SK-MEL-5 (cell line): ENCODE measurements around the gene TNFAIP3. TPM values are rescaled to one million over a fixed set of nuclear protein-coding genes. Genes with fewer than 3 reads are reported as not detected.
"Not testable (repeated sequence)": the region's sequence is repeated elsewhere in the genome, so short reads cannot be mapped to it uniquely, and the experiment has no call there.

Experiments
- DNase-seq: peaks from one replicate; pipeline ENCODE4 v3.0.0-alpha.2; 2016; ENCODE audit warnings: low read depth, low spot score
- in situ Hi-C: cut with HindIII; loops from 2 replicates; pipeline ENCODE4 v1.10.0; 2016; ENCODE audit warnings: low sequenced_read_pairs, high pct_unique_total_duplicates, low pct_unique_long_range_greater_than_20kb
- total RNA-seq: library from RNA; depleted of rRNA; stranded (reverse); fragments of >200 nt; shearing (Covaris generic); gene quantifications from 2 replicates; pipeline ENCODE4 v1.2.3, GENCODE V29; 2014

The TNFAIP3 gene
- total RNA-seq, 1 experiment from 2014 or later, result 110 TPM

- in situ Hi-C loops, result no loop called here
- DNase-seq, result no peak
These were observed 28.0 kb upstream of the TNFAIP3 start for GRCh38 chr6:137839076-137839475.

DNA sequence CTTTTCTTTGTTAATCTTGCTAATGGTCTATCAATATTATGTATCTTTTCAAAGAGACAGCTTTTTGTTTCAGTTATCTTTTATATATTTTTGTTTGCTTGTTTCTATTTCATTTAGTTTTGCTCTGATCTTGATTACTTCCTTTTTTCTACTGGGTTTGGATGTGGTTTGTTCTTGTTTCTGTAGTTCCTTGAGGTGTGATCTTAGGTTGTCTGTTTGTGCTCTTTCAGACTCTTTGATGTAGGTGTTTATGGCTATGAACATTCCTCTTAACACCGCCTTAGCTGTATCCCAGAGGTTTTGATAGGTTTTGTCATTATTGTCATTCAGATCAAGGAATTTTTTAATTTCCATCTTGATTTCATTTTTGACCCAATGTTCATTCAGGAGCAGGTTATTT, 26.8 kb upstream of the TNFAIP3 start:
- in situ Hi-C loops, result no loop called here
- no peak for DNase-seq

GRCh38 chr6:137843211-137843610, 23.8 kb upstream of the TNFAIP3 start:
- no peak for DNase-seq
- in situ Hi-C loops, result no loop called here

GRCh38 chr6:137844327-137844726, 22.7 kb upstream of the TNFAIP3 start:
- in situ Hi-C loops, DNase-seq: not testable (repeated sequence)

DNA sequence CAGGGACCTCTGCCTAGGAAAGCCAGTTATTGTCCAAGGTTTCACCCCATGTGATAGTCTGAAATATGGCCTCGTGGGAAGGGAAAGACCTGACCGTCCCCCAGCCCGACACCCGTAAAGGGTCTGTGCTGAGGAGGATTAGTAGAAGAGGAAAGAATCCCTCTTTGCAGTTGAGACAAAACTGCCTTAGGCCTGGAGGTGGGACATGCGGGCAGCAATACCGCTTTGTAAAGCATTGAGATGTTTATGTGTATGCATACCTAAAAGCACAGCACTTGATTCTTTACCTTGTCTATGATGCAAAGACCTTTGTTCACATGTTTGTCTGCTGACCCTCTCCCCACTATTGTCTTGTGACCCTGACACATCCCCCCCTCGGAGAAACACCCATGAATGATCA, 22.3 kb upstream of the TNFAIP3 start:
- DNase-seq, in situ Hi-C loops: not testable (repeated sequence)

- in situ Hi-C loops, result no loop called here
- no peak for DNase-seq
These were observed 21.6 kb upstream of the TNFAIP3 start for GRCh38 chr6:137845460-137845859.

DNA sequence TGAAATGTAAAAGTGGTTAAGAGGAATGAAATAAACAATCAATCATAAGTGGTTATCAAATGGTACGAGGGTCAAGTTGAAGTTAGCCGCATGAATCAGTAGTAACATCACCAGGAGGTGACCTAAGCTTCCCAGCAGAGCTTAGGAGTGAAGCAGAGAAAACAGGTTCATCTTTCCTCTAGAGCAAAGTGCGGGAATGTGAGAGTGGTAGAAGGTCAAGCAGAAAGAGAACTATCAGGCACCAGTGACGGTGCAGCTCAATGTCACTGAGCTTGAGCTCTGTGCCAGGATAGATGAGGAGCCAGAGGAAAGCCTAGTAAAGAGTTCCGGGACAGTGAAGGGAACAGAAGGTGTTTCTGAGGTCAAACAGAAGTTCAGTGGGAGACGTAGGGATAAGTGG, 20.8 kb upstream of the TNFAIP3 start:
- no peak for DNase-seq
- in situ Hi-C loops, result no loop called here

- in situ Hi-C loops, result no loop called here
- no peak for DNase-seq
These were observed 20.2 kb upstream of the TNFAIP3 start for GRCh38 chr6:137846772-137847313.

GRCh38 chr6:137847748-137848147, 19.3 kb upstream of the TNFAIP3 start:
- in situ Hi-C loops, result no loop called here
- DNase-seq, result no peak

DNA sequence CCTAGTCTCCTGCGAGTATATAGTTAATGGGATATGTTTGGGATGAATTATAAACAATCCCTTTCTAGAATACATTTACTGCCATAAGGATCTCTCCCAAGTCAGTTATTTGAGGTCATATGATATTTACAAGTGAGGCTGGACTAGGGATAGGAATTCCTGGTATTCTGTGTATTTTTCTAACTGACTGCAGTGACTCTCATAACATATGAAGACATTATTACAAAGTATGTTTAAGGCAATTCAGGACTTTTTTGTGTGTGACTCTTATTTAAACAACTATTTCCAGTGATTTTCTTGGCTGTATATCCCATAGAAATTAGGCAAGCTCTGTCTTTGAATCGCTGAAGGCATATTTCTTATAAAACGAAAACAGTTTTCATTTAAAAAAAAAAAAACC, 18.4 kb upstream of the TNFAIP3 start:
- in situ Hi-C loops, result no loop called here
- no peak for DNase-seq

DNA sequence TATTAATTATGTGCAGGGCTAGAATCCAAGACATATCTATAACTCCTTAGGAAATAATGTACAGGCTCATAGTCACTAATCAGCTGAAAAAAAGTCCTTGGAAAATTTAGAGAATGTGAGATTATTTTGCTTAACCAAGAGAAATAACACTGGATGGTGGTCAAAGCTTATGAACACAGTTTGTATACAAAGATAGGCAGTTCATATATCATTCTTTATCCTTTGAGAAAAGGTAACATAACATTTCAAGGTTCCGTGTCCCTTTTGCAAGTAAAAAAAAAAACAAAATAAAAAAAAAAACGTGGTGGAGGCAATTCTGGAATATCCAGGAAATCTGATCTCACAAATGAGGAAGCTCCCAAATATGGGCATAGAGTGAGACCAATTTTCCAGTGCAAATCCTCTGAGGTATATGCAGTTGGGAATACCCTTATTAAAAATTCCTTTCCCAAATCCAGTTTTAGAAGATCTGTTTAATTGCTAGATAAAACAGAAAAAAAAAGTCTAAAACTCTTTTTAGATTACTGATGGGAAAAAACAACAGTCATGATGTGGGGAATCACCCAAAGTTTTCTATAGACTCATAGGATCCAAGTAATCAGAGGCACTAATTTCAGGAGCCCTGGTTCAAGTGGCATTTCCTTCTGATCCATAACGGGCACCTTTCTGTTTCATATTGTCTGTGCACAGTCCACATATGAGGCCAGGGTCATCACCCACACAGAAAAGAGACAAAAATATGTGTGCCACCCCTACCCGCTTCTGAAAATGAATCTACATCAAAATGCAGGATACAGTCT, 17.7 kb upstream of the TNFAIP3 start:
- no peak for DNase-seq
- in situ Hi-C loops, result no loop called here

GRCh38 chr6:137849981-137850714, 16.9 kb upstream of the TNFAIP3 start:
- no peak for DNase-seq
- in situ Hi-C loops, result no loop called here

DNA sequence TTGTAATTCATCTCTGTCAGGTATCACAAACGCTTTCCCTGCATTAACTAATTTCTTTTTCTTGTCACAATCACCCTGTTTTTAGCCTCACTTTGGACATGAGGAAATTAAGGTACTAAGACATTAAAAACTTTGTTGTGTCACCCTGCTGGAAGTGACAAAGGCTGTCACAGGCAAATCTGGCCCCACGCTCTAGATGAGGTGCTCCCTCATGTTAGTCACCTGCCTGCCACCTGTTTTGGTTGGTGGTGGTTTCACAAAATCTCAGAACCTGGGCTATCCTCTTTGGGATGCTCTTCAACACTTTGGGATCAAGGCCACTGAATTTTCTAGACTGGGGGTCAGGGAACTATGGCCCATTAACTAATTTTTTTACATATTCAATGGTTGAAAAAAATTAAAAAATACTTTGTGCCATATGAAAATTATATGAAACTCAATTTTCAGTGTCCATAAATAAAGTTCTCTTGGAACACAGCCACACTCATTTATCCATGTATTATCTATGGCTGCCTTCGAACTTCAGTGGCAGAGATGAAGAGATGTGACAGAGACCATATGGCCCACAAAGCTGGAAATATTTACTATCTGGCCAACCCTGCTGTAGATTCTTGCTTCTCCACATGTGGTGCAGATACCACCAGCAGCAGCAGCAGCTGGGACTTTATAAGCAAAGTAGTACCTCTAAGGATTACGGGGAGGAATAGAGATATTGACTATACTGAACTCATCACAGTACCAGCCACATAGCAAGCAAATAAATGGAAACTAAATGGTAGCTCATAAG, 16.1 kb upstream of the TNFAIP3 start:
- DNase-seq, result no peak
- in situ Hi-C loops, result no loop called here

GRCh38 chr6:137851669-137852068, 15.4 kb upstream of the TNFAIP3 start:
- in situ Hi-C loops, result no loop called here

GRCh38 chr6:137852346-137852745, 14.7 kb upstream of the TNFAIP3 start:
- in situ Hi-C loops, result no loop called here
- DNase-seq, result peak; percentile 95

More at GRCh38 chr6:137851669-137852068, 15.4 kb upstream of the TNFAIP3 start:
- DNase-seq, result no peak

DNA sequence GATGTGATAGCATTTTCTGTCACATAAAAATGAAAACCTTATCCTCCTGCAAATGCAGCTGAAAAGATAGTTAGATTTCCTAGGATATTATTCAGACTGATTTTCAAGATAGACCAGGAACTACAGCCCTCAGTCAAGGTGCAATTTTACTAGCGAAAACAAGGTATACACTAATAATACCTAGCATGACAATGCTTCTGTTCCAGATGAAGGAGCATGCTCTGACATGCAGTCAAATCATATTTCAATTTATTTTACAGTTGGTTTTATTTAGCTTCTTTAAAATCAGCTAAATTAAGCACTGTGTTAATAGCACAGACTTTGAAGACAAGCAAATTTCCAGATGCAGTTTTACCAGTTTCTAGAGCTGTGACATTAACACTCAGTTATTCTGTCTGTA, 14.2 kb upstream of the TNFAIP3 start:
- no peak for DNase-seq
- in situ Hi-C loops, result no loop called here

GRCh38 chr6:137853569-137854213, 13.4 kb upstream of the TNFAIP3 start:
- no peak for DNase-seq
- in situ Hi-C loops, result no loop called here
